Mesothelial cell of epicardium (in vitro differentiated cells): ENCODE measurements around the gene FNIP2. TPM values are rescaled to one million over a fixed set of nuclear protein-coding genes. Genes with fewer than 3 reads are reported as not detected.

ENCODE experiments used
- DNase-seq, 2 experiments: peaks; one replicate each; pipeline ENCODE4 v3.0.0; 2021; ENCODE audit warnings: low spot score in 2 of 2; ENCODE audit not compliant: unreplicated experiment in 2 of 2
- H3K27ac Mint-ChIP-seq: 2 replicates; pipeline ENCODE4 v1.8.0; 2021; ENCODE audit warnings: mixed read lengths
- H3K27me3 Mint-ChIP-seq: 2 replicates; pipeline ENCODE4 v1.8.0; 2021; ENCODE audit warnings: low read depth, mixed read lengths
- H3K36me3 Mint-ChIP-seq: 2 replicates; pipeline ENCODE4 v1.8.0; 2021; ENCODE audit warnings: mixed read lengths
- H3K4me1 Mint-ChIP-seq: 2 replicates; pipeline ENCODE4 v1.8.0; 2021; ENCODE audit warnings: mixed read lengths
- H3K4me3 Mint-ChIP-seq: 2 replicates; pipeline ENCODE4 v1.8.0; 2021; ENCODE audit warnings: mild to moderate bottlenecking, moderate library complexity, mixed read lengths
- H3K9me3 Mint-ChIP-seq: 2 replicates; pipeline ENCODE4 v1.8.0; 2021; ENCODE audit warnings: mixed read lengths
- CTCF ChIP-seq: fragments of 200-600 bp; sonication (generic); IDR thresholded peaks from one replicate; pipeline ENCODE4 v1.5.0; 2021; ENCODE audit warnings: antibody characterized with exemption; ENCODE audit not compliant: unreplicated experiment
- total RNA-seq: library from RNA; stranded (reverse); gene quantifications from 3 replicates; pipeline ENCODE4 v1.2.1, GENCODE V29; 2021

The FNIP2 gene
- total RNA-seq, 1 donor from 2014 or later: 32.1 TPM

GRCh38 chr4:158817562-158818296 lies 48.9 kb downstream of the FNIP2 start:
- no peak for DNase-seq
- Mint-ChIP-seq H3K36me3 (no peaks in the 10 kb centered on the region), H3K27me3 (no peaks in the 10 kb centered on the region), H3K4me3 (no peak overlapping the region), H3K9me3 (no peaks in the 10 kb centered on the region), H3K27ac (peak overlapping the region; percentile 47), H3K4me1 (peaks cover 43% of the 10 kb centered on the region)
- TF ChIP-seq CTCF: no peak

DNA sequence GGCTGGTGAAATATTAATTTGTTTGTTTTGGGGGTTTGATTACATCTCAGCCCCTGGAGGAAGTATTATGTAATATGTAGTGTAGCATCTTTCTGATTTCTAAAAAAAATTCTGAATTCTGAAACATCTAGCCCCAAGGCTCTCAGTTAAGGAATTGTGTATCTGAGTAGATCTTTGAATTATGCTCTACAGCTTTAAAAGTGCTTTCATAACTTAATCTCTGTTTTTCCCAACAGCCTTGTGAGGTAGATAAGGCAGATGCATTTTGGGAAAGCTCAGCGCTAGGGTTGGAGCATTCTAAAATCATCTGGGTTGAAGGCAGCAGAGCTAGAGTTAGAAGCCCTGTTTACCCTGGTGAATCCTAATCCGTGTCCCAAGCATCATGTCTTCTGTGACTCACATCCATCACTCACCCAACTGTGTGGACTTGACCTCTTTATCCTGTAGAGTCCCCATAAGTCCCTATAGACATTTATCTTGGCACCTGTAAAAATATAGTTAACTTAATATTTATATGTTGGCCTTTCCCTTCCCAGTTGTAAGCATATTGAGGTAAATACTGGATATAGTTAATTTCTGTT lies 49.8 kb downstream of the FNIP2 start:
- Mint-ChIP-seq H3K9me3 (no peaks in the 10 kb centered on the region), H3K36me3 (no peaks in the 10 kb centered on the region), H3K27ac (peak overlapping the region; percentile 47), H3K4me3 (no peak overlapping the region), H3K27me3 (no peaks in the 10 kb centered on the region), H3K4me1 (peaks cover 46% of the 10 kb centered on the region)
- no peak for DNase-seq
- TF ChIP-seq CTCF: no peak

GRCh38 chr4:158819942-158820786 lies 51.3 kb downstream of the FNIP2 start:
- Mint-ChIP-seq H3K4me1 (peaks cover 46% of the 10 kb centered on the region), H3K36me3 (no peaks in the 10 kb centered on the region), H3K27me3 (no peaks in the 10 kb centered on the region), H3K4me3 (no peak overlapping the region), H3K9me3 (no peaks in the 10 kb centered on the region), H3K27ac (peak overlapping the region; percentile 72)
- DNase-seq: no peak
- TF ChIP-seq CTCF: no peak

DNA sequence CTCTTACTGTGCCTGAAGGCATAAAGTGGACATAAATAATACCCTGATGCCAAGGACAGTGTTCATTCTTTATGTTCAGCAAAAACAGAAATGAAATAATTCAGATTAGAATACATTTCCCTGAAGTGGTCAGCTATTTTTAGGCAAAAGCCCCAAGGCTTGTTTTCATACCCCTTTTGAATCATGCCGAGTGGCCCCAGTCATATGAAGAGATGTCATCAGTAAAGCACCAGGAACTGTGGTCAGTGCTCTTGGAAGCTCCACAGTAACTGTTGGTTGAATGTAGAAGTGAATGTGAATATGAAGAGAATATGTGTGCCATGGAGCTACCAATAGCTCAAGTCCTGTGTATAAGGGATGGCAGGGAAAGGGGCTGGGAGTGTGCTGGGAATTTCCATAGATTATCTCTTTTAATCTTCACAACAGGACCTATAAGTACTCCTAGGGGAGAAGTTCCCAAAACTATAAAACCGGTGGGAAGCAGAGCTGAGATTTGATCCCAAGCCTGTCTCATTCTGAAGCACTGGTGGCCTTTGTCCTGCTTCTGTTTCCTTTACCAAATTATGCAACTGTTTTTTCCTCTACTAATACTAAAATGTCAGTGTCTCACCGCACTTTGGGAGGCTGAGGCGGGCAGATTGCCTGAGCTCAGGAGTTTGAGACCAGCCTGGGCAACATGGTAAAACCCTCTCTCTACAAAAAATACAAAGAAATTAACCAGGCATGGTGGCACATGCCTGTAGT lies 52.6 kb downstream of the FNIP2 start:
- H3K27ac Mint-ChIP-seq: peak overlapping the region; percentile 40
- no peak for DNase-seq
- H3K36me3 Mint-ChIP-seq: no peaks in the 10 kb centered on the region
- no peak for TF ChIP-seq CTCF
- H3K27me3 Mint-ChIP-seq: no peaks in the 10 kb centered on the region
- no peak overlapping the region for H3K4me3 Mint-ChIP-seq
- no peaks in the 10 kb centered on the region for H3K9me3 Mint-ChIP-seq
- peaks cover 59% of the 10 kb centered on the region for H3K4me1 Mint-ChIP-seq

DNA sequence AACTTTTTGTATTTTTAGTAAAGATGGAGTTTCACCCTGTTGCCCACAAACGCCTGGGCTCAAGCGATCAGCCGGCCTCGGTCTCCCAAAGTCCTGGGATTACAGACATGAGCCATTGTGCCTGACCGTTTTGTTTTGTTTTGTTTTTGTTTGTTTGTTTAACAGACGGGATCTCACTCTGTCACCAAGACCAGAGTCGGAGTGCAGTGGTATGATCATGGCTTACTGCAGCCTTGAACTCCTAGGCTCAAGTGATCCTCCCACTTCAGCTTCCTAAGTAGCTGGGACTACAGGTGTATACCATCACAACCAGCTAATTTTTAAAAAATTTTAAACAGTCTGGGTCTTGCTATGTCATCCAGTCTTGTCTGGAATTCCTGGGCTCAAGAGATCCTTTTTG lies 53.5 kb downstream of the FNIP2 start:
- Mint-ChIP-seq H3K27me3 (no peaks in the 10 kb centered on the region), H3K4me1 (peaks cover 68% of the 10 kb centered on the region), H3K4me3 (no peak overlapping the region), H3K27ac (no peak overlapping the region), H3K36me3 (no peaks in the 10 kb centered on the region), H3K9me3 (no peaks in the 10 kb centered on the region)
- TF ChIP-seq CTCF: no peak
- DNase-seq: no peak
